D721Med (cell line): Measurements from ENCODE around the gene LHFPL6.

Experiments
- DNase-seq: peaks from one replicate; pipeline ENCODE4 v3.0.0; 2011; ENCODE audit warnings: low spot score; ENCODE audit not compliant: insufficient read length
- FAIRE-seq: peaks from 2 replicates; lab custom pipeline; 2011; peaks lifted over from hg19 to GRCh38; lab: Jason Lieb, UNC
- CTCF ChIP-seq: IDR thresholded peaks from 2 replicates; pipeline ENCODE4 v1.5.1; 2012; ENCODE audit warnings: mild to moderate bottlenecking, control low read depth; ENCODE audit not compliant: insufficient read depth; ENCODE audit errors: missing control alignments

LHFPL6 gene

GRCh38 chr13:39369161-39369890 lies 233.7 kb downstream of the LHFPL6 start:
- TF ChIP-seq CTCF: no peak
- no peak for DNase-seq
- FAIRE-seq: no peak

- FAIRE-seq (no peak), DNase-seq (no peak)
- TF ChIP-seq CTCF: no peak
Measured at GRCh38 chr13:39365879-39366278, 237.1 kb downstream of the LHFPL6 start.

- DNase-seq (no peak), FAIRE-seq (no peak)
- TF ChIP-seq CTCF: no peak
Measured at GRCh38 chr13:39364947-39365468, 238.0 kb downstream of the LHFPL6 start.

GRCh38 chr13:39363382-39363772 lies 239.6 kb downstream of the LHFPL6 start:
- no peak for TF ChIP-seq CTCF
- no peak for FAIRE-seq
- DNase-seq: no peak

GRCh38 chr13:39362652-39363381 lies 240.2 kb downstream of the LHFPL6 start:
- FAIRE-seq (no peak), DNase-seq (no peak)
- TF ChIP-seq CTCF: no peak

- FAIRE-seq (no peak), DNase-seq (no peak)
- no peak for TF ChIP-seq CTCF
Measured at GRCh38 chr13:39353988-39354387, 249.0 kb downstream of the LHFPL6 start.

- FAIRE-seq (no peak), DNase-seq (no peak)
- no peak for TF ChIP-seq CTCF
Measured at GRCh38 chr13:39350461-39350881, 252.5 kb downstream of the LHFPL6 start.
